ACC112 (cell line): ENCODE data around the gene C19orf67.

Source experiments
- H2AFZ ChIP-seq: fragments of 200-600 bp; sonication (generic); one replicate; pipeline ENCODE4 v1.6.0; 2017; ENCODE audit warnings: antibody characterized with exemption, low read length; ENCODE audit not compliant: unreplicated experiment
- H3K27ac ChIP-seq: fragments of 200-600 bp; sonication (generic); 2 replicates; pipeline ENCODE4 v1.5.1; 2014; ENCODE audit warnings: low read depth, mild to moderate bottlenecking, antibody characterized with exemption, low read length, moderate library complexity
- H3K27me3 ChIP-seq: fragments of 200-600 bp; sonication (generic); 2 replicates; pipeline ENCODE4 v1.6.1; 2014; ENCODE audit warnings: mild to moderate bottlenecking, antibody characterized with exemption, low read length, moderate library complexity, mixed read lengths; ENCODE audit not compliant: insufficient read depth
- H3K36me3 ChIP-seq: fragments of 200-600 bp; sonication (generic); 2 replicates; pipeline ENCODE4 v1.6.1; 2016; ENCODE audit warnings: mild to moderate bottlenecking, antibody characterized with exemption, low read length, moderate library complexity, mixed read lengths; ENCODE audit not compliant: insufficient read depth
- H3K4me1 ChIP-seq: fragments of 200-600 bp; sonication (generic); one replicate; pipeline ENCODE4 v1.6.1; 2016; ENCODE audit warnings: low read length, mixed read lengths; ENCODE audit not compliant: insufficient read depth, unreplicated experiment, control insufficient read depth
- H3K4me3 ChIP-seq: fragments of 200-600 bp; sonication (generic); 2 replicates; pipeline ENCODE4 v1.5.1; 2014; ENCODE audit warnings: mild to moderate bottlenecking, low read depth, low read length
- H3K79me2 ChIP-seq: fragments of 200-600 bp; sonication (generic); one replicate; pipeline ENCODE4 v1.6.0; 2016; ENCODE audit warnings: low read length; ENCODE audit not compliant: control insufficient read depth, unreplicated experiment, insufficient read depth

Gene C19orf67

DNA sequence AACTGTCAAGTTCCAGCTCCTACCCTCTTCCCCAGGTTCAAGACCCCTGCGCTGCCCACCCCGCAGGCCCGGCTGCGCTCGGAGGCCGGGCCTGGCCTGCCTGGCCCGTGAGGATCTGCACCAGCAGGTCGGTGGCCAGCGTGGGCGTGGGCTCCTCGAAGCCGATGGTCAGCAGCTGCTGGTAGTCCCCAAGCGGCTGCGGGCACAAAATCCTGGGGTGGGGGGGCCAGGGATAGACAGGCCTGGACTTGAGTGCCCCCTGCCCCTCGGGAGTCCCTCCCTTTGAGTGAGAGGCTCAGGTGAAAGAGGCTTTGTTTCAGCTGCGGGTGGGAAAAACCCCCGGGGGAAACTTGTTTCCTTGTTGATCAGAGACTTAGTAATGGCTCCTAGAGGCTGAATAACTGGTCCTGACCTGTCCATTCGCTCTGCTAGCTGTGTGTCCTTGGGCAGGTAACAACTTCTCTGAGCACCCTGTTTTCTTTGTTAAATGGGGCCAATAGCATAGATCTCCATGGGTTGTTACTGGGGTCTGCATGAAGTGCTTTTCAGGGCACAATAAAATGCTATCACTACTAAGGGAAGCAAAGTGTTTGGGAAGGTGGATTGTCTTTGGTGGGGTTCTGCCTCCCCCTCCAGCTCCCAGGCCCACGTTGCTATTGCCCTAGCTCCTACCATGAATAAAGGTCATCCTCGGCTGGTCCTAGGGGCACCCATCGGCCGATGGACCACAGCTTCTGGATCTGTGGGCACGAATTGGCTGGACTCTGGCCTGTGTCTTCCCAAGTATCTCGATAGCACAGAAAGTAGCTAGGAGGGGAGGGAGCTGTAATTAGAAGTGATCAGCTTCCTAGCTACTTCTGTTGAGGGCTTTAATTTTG lies 3.5 kb downstream of the C19orf67 start:
- Histone ChIP-seq H3K4me3 (peak overlapping the region; percentile 90), H3K36me3 (no peaks in the 10 kb centered on the region), H3K27me3 (no peaks in the 10 kb centered on the region), H2AFZ (peak overlapping the region; percentile 5), H3K27ac (peak overlapping the region; percentile 58; the same call in 1 of the 2 replicates), H3K4me1 (peaks cover 7% of the 10 kb centered on the region), H3K79me2 (peaks cover 6% of the 10 kb centered on the region)

DNA sequence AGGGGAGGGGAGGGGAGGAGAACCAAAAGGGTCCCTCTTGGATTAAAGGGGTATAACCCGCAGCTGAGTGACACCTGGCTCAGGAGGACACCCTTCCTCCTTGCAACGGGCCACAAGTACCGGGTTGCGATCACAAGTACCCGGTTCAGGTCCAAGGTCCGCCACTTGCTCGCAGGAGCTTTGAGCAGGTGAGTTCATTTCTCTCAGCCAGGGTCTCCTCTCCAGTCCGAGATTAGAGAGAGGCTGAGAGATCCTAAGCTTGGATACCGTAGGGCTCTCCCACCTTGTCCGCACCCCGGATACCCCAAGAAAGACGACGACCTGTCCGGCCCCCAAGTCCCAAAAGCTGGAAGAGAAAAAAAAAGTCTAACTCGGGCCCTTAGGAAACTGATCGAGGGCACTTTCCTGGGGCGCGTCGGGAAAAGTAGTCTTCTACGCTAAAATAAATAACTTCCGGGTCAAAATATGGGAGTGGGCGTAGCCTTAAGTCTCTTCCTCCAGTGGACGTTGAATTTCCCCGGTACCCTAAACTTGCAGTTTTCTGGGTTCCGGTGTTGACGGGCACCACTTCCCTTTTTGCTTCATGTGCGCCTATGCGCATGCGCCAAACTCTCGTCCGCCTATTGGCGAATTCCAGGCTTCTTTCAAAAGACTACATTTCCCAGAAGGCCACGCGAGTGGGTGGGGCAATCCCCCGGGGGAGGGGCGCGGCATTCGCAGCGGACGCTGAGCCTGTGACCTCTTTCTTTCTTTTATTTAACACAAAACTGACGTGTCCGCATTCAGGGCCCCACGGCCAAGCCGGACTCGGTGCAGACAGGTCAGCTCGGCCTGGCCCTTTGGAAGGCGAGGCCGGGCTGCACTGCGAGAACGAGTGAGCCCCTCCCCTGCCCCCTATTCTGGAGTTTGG lies 4.4 kb downstream of the C19orf67 start:
- Histone ChIP-seq H3K4me3 (peak overlapping the region; percentile 90), H3K27me3 (no peaks in the 10 kb centered on the region), H3K79me2 (peaks cover 6% of the 10 kb centered on the region), H2AFZ (peak overlapping the region; percentile 85), H3K36me3 (no peaks in the 10 kb centered on the region), H3K4me1 (peaks cover 7% of the 10 kb centered on the region), H3K27ac (peak overlapping the region; percentile 58; the same call in 1 of the 2 replicates)

DNA sequence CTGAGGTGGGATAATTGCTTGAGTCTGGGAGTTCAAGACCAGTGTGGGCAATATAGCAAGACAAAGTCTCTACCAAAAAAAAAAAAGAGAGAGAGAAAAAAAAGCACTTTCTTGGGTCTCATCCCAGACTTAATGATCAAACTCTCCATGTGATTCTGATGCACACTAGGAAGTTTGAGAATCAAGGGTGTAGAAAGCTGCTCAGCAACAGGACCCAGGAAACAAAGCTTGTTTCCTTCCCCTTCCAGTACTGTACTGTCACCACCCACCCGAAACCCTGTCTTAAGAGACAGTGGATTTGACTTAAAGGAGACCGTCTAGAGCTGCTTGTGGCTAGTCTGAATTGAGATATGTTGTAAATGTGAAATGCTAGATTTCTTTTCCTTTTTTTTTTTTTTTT lies 7.2 kb downstream of the C19orf67 start:
- H3K27ac ChIP-seq: no peak overlapping the region
- no peak overlapping the region for H2AFZ ChIP-seq
- H3K4me3 ChIP-seq: no peak overlapping the region

DNA sequence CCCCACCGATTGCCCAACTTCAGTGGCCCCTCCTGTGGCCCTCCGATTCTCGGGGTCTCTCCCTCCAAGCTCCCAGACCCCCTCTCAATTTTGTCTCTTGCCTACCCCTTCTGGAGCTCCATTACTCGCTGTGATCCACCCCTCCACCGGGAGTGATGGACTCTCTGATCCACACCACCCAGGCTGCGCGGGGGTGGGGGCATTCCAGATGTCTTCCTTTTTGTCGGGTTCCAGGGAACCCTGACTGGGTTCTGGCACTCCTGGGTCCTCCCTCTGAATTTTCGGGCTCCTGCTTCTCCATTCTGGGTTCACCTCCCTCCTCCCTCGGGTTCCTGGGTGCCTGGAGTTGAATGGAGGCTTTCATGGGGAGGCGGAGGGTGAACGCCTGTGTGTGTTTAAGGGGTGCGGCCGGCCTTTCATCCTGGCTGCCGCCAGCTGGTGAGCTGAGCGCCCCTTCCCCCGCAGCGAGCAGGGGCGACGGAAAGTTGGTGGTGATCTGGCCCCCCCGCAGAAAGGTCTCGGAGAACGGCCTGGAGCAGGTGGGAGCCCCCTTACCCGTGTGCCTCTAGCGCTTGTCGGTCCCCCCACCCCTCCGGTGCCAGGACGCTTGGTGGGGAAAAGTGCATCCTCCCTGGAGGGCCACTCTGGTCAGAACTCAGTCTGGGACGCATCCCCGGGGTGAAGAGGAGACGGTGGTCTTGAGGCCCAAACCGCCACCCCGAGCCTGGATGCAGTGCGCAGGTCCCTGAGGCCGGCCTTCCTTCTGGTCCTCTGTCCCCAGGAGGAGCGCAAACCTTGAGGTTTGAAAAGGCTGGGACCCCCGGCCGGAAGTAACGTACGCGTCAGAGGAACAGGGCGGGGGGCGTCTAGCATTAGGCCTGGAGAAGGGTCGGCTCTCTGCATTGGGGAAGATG lies 11.4 kb downstream of the C19orf67 start:
- no peaks in the 10 kb centered on the region for H3K27me3 ChIP-seq
- H2AFZ ChIP-seq: peak overlapping the region; percentile 92
- H3K4me1 ChIP-seq: peaks cover 3% of the 10 kb centered on the region
- H3K36me3 ChIP-seq: no peaks in the 10 kb centered on the region
- no peak overlapping the region for H3K27ac ChIP-seq
- H3K79me2 ChIP-seq: no peaks in the 10 kb centered on the region
- H3K4me3 ChIP-seq: peak overlapping the region; percentile 92

More for the DNA sequence above, 7.2 kb downstream of the C19orf67 start:
- Histone ChIP-seq H3K4me1 (peaks cover 10% of the 10 kb centered on the region), H3K36me3 (no peaks in the 10 kb centered on the region), H3K27me3 (no peaks in the 10 kb centered on the region), H3K79me2 (peaks cover 6% of the 10 kb centered on the region)

DNA sequence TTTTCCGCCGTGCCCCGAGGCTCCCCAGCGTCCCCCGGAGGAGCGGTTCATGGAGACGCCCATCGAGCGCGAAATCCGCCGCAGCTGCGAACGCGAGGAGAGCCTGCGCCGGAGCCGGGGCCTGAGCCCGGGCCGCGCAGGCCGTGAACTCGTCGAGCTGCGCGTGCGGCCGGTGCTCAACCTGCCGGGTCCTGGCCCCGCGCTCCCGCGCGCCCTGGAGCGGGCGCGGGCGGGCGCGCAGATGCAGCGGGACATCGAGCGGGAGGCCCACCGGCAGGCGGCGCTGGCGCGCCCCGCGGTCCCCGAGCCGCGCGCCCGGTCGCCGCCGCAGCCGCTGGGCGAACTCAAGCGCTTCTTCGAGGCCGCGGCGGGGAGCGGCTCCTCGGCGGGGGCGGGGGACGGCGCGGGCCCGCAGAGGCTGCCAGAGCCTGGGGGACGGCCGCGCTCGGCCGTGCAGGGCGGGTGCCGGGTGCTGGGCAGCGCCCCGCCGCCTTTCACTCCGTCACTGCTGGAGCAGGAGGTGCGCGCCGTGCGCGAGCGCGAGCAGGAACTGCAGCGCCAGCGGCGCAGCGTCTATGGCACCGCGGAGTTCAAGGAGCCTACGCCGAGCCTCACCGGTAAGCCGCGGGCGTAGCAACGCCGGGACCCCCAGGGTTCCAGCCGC lies 12.2 kb downstream of the C19orf67 start:
- Histone ChIP-seq H2AFZ (peak overlapping the region; percentile 92), H3K27me3 (no peaks in the 10 kb centered on the region), H3K27ac (no peak overlapping the region)

DNA sequence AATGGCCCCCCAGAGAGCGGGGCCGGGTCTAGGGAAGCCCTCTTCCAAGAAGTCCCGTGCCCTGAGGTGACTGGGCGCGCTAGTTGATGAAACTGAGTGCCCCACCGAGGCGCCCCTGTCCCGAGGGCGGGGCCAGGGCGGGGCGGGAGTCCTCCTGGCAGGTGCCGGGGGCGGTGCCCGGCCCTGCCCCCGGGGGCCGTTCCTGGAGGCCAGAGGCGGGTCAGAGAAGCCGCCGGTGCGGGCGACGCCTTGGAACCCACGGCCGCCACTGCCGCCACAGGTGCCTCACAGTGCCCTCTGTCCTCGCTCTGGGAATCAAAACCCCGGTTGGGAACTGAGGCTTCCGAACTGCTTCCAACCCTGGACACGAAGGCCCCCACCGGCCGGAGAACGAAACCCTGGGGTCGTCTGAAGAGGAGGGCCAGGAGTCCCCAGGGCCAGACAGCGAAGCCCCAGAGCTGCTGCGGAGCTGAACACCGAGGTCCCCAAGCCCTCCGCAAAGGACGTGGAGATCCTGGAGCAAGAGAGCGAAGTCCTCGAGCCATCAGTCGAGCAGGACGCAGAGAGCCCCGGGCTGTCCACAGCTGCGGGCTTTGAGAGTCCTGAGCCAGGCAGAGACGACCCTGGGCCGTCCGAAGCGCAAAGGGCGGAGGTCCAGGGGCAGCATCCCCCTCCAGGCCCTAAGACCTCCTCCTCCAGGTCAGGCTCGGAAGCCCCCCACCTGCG lies 12.9 kb downstream of the C19orf67 start, which contains the start of gene MISP3:
Gene MISP3, plus strand, starts transcription at position 252 of the 726 bp plus-strand sequence. CDS start 524 bp downstream, outside the sequence.
- no peaks in the 10 kb centered on the region for H3K27me3 ChIP-seq
- no peak within 1 kb of the TSS for H3K27ac ChIP-seq
- H2AFZ ChIP-seq: peak within 1 kb of the TSS; percentile 92

More for the DNA sequence above, 12.2 kb downstream of the C19orf67 start:
- Histone ChIP-seq H3K36me3 (no peaks in the 10 kb centered on the region), H3K4me3 (peak overlapping the region; percentile 92), H3K79me2 (no peaks in the 10 kb centered on the region), H3K4me1 (peaks cover 3% of the 10 kb centered on the region)

DNA sequence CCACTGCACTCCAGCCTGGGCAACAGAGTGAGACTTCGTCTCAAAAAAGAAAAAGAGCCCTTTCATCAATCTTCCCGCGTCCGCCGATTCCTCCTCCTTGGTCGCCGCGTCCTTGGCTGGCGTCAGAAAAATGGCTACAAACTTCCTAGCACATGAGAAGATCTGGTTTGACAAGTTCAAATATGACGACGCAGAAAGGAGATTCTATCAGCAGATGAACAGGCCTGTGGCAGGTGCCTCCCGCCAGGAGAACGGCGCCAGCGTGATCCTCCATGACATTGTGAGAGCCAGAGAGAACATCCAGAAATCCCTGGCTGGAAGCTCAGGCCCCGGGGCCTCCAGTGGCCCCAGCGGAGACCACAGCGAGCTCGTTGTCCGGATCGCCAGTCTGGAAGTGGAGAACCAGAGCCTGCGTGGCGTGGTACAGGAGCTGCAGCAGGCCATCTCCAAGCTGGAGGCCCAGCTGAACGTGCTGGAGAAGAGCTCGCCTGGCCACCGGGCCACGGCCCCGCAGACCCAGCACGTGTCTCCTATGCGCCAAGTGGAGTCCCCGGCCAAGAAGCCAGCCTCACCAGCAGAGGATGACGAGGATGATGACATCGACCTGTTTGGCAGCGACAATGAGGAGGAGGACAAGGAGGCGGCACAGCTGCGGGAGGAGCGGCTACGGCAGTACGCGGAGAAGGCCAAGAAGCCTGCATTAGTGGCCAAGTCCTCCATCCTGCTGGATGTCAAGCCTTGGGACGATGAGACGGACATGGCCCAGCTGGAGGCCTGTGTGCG lies 15.1 kb downstream of the C19orf67 start:
- Histone ChIP-seq H3K27ac (no peak overlapping the region), H3K36me3 (no peaks in the 10 kb centered on the region), H3K4me3 (no peak overlapping the region), H2AFZ (no peak overlapping the region), H3K4me1 (peaks cover 3% of the 10 kb centered on the region), H3K27me3 (no peaks in the 10 kb centered on the region), H3K79me2 (no peaks in the 10 kb centered on the region)

More for the DNA sequence above, 12.9 kb downstream of the C19orf67 start, which contains the start of gene MISP3:
- H3K36me3 ChIP-seq: no peaks in the 10 kb centered on the region
- no peaks in the 10 kb centered on the region for H3K79me2 ChIP-seq
- peaks cover 3% of the 10 kb centered on the region for H3K4me1 ChIP-seq
- H3K4me3 ChIP-seq: peak within 1 kb of the TSS; percentile 92

DNA sequence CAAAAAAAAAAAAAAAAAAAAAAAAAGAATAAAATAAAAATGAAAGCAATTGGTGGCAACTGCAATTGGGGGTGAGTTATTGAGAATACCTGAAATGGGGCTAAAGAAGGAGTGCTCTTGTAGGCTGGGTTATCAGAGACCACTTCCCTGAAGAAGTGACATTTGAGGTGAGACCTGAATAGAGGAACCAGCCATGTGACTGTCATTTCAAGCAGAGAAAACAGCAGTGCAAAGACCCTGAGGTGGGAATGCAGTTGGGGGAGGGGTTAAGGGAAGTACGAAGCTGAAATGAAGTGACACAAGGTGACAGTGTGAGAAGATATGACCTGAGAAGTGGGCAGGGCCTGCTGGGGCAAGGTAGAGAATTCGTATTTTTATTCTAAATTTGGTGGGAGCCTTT lies 19.4 kb downstream of the C19orf67 start:
- Histone ChIP-seq H3K27ac (no peak overlapping the region), H3K36me3 (no peaks in the 10 kb centered on the region), H2AFZ (no peak overlapping the region), H3K27me3 (no peaks in the 10 kb centered on the region), H3K4me3 (no peak overlapping the region), H3K4me1 (no peaks in the 10 kb centered on the region), H3K79me2 (no peaks in the 10 kb centered on the region)
